Chondrocyte (in vitro differentiated cells): Measurements from ENCODE around the gene CDK5R2. TPM values are rescaled to one million over a fixed set of nuclear protein-coding genes. Genes with fewer than 3 reads are reported as not detected.

Experiments
- DNase-seq: peaks from one replicate; pipeline ENCODE4 v3.0.0; 2021; ENCODE audit warnings: mixed read lengths, low spot score
- H3K27ac Mint-ChIP-seq: one replicate; pipeline ENCODE4 v1.8.0; 2021; ENCODE audit warnings: mild to moderate bottlenecking, moderate library complexity, mixed read lengths; ENCODE audit not compliant: unreplicated experiment
- H3K27me3 Mint-ChIP-seq: 2 replicates; pipeline ENCODE4 v1.8.0; 2021; ENCODE audit warnings: low read depth, mixed read lengths
- H3K36me3 Mint-ChIP-seq: 2 replicates; pipeline ENCODE4 v1.8.0; 2021; ENCODE audit warnings: low read depth, mixed read lengths
- H3K4me1 Mint-ChIP-seq: 2 replicates; pipeline ENCODE4 v1.8.0; 2021; ENCODE audit warnings: low read depth, mild to moderate bottlenecking, mixed read lengths
- H3K4me3 Mint-ChIP-seq: one replicate; pipeline ENCODE4 v1.8.0; 2021; ENCODE audit warnings: mild to moderate bottlenecking, moderate library complexity, mixed read lengths; ENCODE audit not compliant: unreplicated experiment
- H3K9me3 Mint-ChIP-seq: 2 replicates; pipeline ENCODE4 v1.8.0; 2021; ENCODE audit warnings: low read depth, mixed read lengths
- CTCF ChIP-seq: fragments of 200-600 bp; sonication (generic); IDR thresholded peaks from 2 replicates; pipeline ENCODE4 v1.5.0; 2021; ENCODE audit warnings: antibody characterized with exemption, mild to moderate bottlenecking, moderate library complexity
- microRNA-seq: library from miRNA; unstranded; fragments of <30 nt; microRNA quantifications from one replicate; pipeline ENCODE4 v1.2.0, GENCODE V29; 2020; ENCODE audit warnings: borderline number of aligned reads
- total RNA-seq: library from RNA; stranded (reverse); gene quantifications from 3 replicates; pipeline ENCODE4 v1.2.1, GENCODE V29; 2021

CDK5R2 gene
- total RNA-seq, 1 donor from 2014 or later: 0.22 TPM

GRCh38 chr2:219010873-219011272, 51.4 kb downstream of the CDK5R2 start:
- Mint-ChIP-seq H3K36me3 (no peaks in the 10 kb centered on the region), H3K4me1 (no peaks in the 10 kb centered on the region), H3K4me3 (no peak overlapping the region), H3K27ac (no peak overlapping the region), H3K9me3 (peaks cover 2% of the 10 kb centered on the region), H3K27me3 (peaks cover 42% of the 10 kb centered on the region)
- TF ChIP-seq CTCF: no peak
- no peak for DNase-seq

Small RNA genes within 50 kb of the gene (microRNA-seq; reads per million reads assigned to microRNA genes)
- 7.2 reads per million, percentile 12 among the genes with 10 or more reads in this experiment for gene MIR375

Other genes with a start within 250 kb of the CDK5R2 start
- gene TTLL4, start 248.8 kb upstream of the CDK5R2 start, total RNA-seq: 20.3 to 21.3 TPM (median 20.7 TPM) in 3 replicates
- 1.7 to 5.2 TPM (median 4.7 TPM) in 3 replicates for gene CYP27A1, start 177.5 kb upstream of the CDK5R2 start, total RNA-seq
- gene PRKAG3, start 127.9 kb upstream of the CDK5R2 start, total RNA-seq: not detected in 3 replicates
- gene WNT6, start 99.9 kb upstream of the CDK5R2 start, total RNA-seq: not detected in 3 replicates
- gene WNT10A, start 78.8 kb upstream of the CDK5R2 start, total RNA-seq: not detected in 3 replicates
- not detected in 3 replicates for gene FEV, start 25.5 kb downstream of the CDK5R2 start, total RNA-seq
- gene CRYBA2, start 33.8 kb downstream of the CDK5R2 start, total RNA-seq: not detected in 3 replicates
- not detected in 3 replicates for gene CFAP65, start 81.8 kb downstream of the CDK5R2 start, total RNA-seq
- gene IHH, start 101.3 kb downstream of the CDK5R2 start, total RNA-seq: 0.19 TPM in 1 of 3 replicates, not detected in the others
- 7.3 to 13.3 TPM (median 12.7 TPM) in 3 replicates for gene NHEJ1, start 201.1 kb downstream of the CDK5R2 start, total RNA-seq
- 2.0 to 2.7 TPM (median 2.4 TPM) in 3 replicates for gene SLC23A3, start 210.4 kb downstream of the CDK5R2 start, total RNA-seq
- gene CNPPD1, start 217.3 kb downstream of the CDK5R2 start, total RNA-seq: 36.1 to 46.3 TPM (median 43.1 TPM) in 3 replicates
- 81.1 to 88.0 TPM (median 85.0 TPM) in 3 replicates for gene RETREG2, start 218.6 kb downstream of the CDK5R2 start, total RNA-seq
- 28.6 to 29.8 TPM (median 29.3 TPM) in 3 replicates for gene ZFAND2B, start 247.1 kb downstream of the CDK5R2 start, total RNA-seq